Measurements from ENCODE around the gene KIF5A.
"Not testable (repeated sequence)": the region's sequence is repeated elsewhere in the genome, so short reads cannot be mapped to it uniquely, and the experiment has no call there.

KIF5A gene

DNA sequence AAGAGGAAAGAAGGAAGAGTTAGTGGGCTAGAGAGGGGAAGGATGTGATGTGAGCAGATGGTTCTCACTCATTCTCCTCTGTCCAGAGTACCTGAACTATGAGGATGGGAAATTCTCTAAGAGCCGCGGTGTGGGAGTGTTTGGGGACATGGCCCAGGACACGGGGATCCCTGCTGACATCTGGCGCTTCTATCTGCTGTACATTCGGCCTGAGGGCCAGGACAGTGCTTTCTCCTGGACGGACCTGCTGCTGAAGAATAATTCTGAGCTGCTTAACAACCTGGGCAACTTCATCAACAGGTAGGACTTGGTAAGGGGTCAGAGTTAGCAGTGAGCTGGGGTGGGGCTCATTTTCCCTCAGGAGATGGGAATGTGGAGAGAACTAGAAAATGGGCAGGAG lies 37.2 kb upstream of the KIF5A start:
- TF ChIP-seq, protein P1, sequence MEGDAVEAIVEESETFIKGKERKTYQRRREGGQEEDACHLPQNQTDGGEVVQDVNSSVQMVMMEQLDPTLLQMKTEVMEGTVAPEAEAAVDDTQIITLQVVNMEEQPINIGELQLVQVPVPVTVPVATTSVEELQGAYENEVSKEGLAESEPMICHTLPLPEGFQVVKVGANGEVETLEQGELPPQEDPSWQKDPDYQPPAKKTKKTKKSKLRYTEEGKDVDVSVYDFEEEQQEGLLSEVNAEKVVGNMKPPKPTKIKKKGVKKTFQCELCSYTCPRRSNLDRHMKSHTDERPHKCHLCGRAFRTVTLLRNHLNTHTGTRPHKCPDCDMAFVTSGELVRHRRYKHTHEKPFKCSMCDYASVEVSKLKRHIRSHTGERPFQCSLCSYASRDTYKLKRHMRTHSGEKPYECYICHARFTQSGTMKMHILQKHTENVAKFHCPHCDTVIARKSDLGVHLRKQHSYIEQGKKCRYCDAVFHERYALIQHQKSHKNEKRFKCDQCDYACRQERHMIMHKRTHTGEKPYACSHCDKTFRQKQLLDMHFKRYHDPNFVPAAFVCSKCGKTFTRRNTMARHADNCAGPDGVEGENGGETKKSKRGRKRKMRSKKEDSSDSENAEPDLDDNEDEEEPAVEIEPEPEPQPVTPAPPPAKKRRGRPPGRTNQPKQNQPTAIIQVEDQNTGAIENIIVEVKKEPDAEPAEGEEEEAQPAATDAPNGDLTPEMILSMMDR (IDR thresholded peaks at IDR 0.05; ENCODE audit: low read depth, low read length) = no peak
- no peak for DNase-seq (ENCODE audit: low read depth in 2 of 2)
- no peak overlapping the region for H3K4me3 ChIP-seq (replicated peaks in 1 of 2; ENCODE audit: low read depth in 2 of 2, low read length in 2 of 2)

DNA sequence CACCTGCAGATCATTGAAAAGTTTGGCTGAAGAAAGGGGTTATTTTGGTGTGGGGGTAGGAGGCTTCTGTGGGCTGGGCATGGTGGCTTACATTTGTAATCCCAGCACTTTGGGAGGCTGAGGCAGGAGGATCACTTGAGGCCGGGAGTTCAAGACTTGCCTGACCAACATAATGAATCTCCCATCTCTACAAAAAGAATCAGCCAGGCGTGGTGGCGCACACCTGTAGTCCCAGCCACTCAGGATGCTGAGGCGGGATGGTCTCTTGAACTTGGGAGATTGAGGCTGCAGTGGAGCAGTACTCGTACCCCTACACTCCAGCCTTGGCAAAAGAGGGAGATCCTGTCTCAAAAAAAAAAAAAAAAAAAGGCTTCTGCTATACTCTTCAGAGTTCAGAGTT lies 36.6 kb upstream of the KIF5A start:
- TF ChIP-seq, protein P1 (IDR thresholded peaks at IDR 0.05; ENCODE audit: low read depth, low read length) = no peak
- no peak for DNase-seq (ENCODE audit: low read depth in 2 of 2)
- no peak overlapping the region for H3K4me3 ChIP-seq (replicated peaks in 1 of 2; ENCODE audit: low read depth in 2 of 2, low read length in 2 of 2)

DNA sequence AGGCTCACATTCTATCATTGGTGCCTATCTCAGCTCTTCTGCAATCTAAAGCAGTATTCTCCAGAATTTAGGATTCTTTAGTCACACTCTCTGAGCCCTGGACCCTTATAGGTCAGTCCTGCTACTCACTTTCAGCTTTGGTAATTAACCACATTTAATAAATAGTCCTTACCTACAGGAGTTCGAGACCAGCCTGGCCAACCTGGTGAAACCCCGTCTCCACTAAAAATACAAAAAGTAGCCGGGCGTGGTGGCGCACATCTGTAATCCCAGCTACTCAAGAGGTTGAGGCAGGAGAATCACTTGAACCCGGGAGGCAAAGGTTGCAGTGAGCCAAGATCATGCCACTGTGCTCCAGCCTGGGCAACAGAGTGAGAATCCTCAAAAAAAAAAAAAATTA lies 36.2 kb upstream of the KIF5A start:
- not testable (repeated sequence) for DNase-seq (ENCODE audit: low read depth in 2 of 2); H3K4me3 ChIP-seq (replicated peaks in 1 of 2; ENCODE audit: low read depth in 2 of 2, low read length in 2 of 2)

DNA sequence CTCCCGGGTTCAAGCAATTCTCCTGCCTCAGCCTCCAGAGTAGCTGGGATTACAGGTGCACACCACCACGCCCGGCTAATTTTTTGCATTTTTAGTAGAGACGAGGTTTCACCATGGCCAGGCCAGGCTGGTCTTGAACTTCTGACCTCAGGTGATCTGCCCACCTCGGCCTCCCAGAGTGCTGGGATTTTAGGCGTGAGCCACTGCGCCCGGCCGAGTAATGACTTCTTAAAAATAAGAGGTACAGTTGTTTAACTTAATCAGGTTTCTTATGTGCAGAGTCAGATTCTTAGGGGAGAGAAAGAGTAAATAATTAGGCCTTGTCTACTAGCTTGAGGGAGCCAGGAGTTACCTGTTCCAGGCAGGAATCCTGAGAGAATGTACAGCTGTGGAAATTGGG lies 35.6 kb upstream of the KIF5A start:
- H3K4me3 ChIP-seq (replicated peaks in 1 of 2; ENCODE audit: low read depth in 2 of 2, low read length in 2 of 2); DNase-seq (ENCODE audit: low read depth in 2 of 2): not testable (repeated sequence)

DNA sequence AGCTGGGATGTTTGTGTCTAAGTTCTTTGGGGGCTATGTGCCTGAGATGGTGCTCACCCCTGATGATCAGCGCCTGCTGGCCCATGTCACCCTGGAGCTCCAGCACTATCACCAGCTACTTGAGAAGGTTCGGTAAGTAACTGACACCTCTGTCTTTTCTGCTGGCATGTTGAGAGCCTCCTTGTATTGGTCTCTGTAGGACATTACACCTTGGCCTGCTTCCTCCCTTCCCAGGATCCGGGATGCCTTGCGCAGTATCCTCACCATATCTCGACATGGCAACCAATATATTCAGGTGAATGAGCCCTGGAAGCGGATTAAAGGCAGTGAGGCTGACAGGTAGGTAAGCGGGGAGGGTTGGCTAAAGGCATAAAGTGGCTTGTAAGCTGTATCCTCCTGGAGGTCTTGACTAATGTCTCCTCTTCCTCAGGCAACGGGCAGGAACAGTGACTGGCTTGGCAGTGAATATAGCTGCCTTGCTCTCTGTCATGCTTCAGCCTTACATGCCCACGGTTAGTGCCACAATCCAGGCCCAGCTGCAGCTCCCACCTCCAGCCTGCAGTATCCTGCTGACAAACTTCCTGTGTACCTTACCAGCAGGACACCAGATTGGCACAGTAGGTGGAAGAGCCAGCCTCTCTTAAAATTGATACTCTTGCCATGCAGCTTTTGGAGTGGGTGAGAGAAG lies 35.0 kb upstream of the KIF5A start:
- H3K4me3 ChIP-seq (replicated peaks in 1 of 2; ENCODE audit: low read depth in 2 of 2, low read length in 2 of 2) = no peak overlapping the region
- no peak for DNase-seq (ENCODE audit: low read depth in 2 of 2)
- TF ChIP-seq, protein P1 (IDR thresholded peaks at IDR 0.05; ENCODE audit: low read depth, low read length) = no peak

DNA sequence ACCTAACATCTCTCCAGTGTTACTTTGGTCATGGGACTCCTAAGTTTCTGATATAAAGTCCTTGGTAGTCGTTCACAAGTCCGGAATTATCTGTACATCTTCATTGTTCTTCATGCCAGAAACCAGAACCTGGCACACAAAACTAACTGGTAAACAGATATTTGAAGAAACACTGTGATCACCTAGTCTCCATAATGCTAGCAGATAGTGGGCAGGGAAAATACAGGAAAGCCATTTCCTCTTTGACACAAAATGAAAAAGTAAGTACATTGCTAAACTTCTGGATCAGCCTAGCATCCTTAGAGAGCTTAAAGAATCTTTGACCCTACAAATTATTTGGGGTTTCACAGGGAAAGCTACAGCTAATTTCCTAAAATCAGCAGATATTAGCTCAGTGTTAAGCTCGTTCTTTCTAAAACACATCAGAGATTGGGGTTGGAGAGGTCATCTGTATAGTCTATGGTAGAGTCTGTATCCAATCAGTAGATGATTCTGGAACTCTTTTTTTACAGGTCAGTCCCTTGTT lies 34.4 kb upstream of the KIF5A start:
- no peak overlapping the region for H3K4me3 ChIP-seq (replicated peaks in 1 of 2; ENCODE audit: low read depth in 2 of 2, low read length in 2 of 2)
- no peak for DNase-seq (ENCODE audit: low read depth in 2 of 2)
- TF ChIP-seq, protein P1 (IDR thresholded peaks at IDR 0.05; ENCODE audit: low read depth, low read length) = no peak

DNA sequence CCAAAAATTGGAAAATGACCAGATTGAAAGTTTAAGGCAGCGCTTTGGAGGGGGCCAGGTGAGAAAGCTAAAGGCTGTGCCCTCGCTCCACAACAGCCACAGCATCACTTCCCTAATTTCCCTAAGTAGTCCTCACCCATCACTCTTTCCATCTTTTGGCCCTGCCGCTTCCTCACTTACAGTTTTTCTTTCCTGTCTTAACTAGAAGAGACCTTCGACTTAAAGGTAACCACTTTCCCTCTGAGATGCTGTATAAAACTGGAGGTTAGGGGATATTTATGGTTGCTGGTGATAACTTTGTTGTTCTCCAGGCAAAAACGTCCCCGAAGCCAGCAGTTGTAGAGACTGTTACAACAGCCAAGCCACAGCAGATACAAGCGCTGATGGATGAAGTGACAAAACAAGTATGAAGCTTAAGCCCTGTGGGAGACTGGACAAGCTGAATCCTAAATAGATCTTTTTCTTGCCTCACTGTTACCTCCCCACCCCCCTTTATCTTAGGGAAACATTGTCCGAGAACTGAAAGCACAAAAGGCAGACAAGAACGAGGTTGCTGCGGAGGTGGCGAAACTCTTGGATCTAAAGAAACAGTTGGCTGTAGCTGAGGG lies 33.8 kb upstream of the KIF5A start:
- DNase-seq (ENCODE audit: low read depth in 2 of 2) = peak in 1 of 2 donors; percentile 23
- no peak overlapping the region for H3K4me3 ChIP-seq (replicated peaks in 1 of 2; ENCODE audit: low read depth in 2 of 2, low read length in 2 of 2)
- TF ChIP-seq, protein P1 (IDR thresholded peaks at IDR 0.05; ENCODE audit: low read depth, low read length) = no peak

Data from cardiac fibroblast (primary cell).